BJ (cell line): ENCODE data around the gene SULF2. TPM values are rescaled to one million over a fixed set of nuclear protein-coding genes. Genes with fewer than 3 reads are reported as not detected.

ENCODE experiments used
- CTCF ChIA-PET: fragments of 350-600 bp; formaldehyde crosslinking; extraction: SDS; loops from one replicate; lab custom pipeline; 2021; ENCODE audit warnings: antibody characterized with exemption, inconsistent platforms; lab: Yijun Ruan, JAX
- POLR2A ChIA-PET: fragments of 300-600 bp; sonication (Branson Sonifier 250); formaldehyde crosslinking; extraction: SDS; loops from one replicate; lab custom pipeline; 2021; ENCODE audit warnings: antibody characterized with exemption; lab: Charles Lee
- DNase-seq: peaks from one replicate; pipeline ENCODE4 v3.0.0-alpha.2; 2011; ENCODE audit warnings: low read depth
- H3K27me3 ChIP-seq: 2 replicates; pipeline ENCODE4 v1.6.0; 2011; ENCODE audit warnings: low read length; ENCODE audit not compliant: control insufficient read depth, insufficient read depth
- H3K36me3 ChIP-seq: 2 replicates; pipeline ENCODE4 v1.5.1; 2011; ENCODE audit warnings: low read length; ENCODE audit not compliant: control insufficient read depth, insufficient read depth
- H3K4me3 ChIP-seq: 2 replicates; pipeline ENCODE4 v1.5.1; 2011; ENCODE audit warnings: low read depth, mild to moderate bottlenecking, control low read depth, low read length
- polyA plus RNA-seq: library from polyadenylated mRNA; depleted of rRNA; stranded (reverse); fragments of >200 nt; gene quantifications from 2 replicates; pipeline ENCODE4 v1.2.3, GENCODE V29; 2011
- TF ChIP-seq, protein P1 (sequence below): IDR thresholded peaks from 2 replicates; pipeline ENCODE4 v1.5.1; 2011; ENCODE audit warnings: low read depth, mild to moderate bottlenecking, control low read depth, inconsistent platforms, low read length, moderate library complexity; ENCODE audit not compliant: insufficient read depth

The SULF2 gene
- polyA plus RNA-seq, 1 experiment = 13.2 TPM

DNA sequence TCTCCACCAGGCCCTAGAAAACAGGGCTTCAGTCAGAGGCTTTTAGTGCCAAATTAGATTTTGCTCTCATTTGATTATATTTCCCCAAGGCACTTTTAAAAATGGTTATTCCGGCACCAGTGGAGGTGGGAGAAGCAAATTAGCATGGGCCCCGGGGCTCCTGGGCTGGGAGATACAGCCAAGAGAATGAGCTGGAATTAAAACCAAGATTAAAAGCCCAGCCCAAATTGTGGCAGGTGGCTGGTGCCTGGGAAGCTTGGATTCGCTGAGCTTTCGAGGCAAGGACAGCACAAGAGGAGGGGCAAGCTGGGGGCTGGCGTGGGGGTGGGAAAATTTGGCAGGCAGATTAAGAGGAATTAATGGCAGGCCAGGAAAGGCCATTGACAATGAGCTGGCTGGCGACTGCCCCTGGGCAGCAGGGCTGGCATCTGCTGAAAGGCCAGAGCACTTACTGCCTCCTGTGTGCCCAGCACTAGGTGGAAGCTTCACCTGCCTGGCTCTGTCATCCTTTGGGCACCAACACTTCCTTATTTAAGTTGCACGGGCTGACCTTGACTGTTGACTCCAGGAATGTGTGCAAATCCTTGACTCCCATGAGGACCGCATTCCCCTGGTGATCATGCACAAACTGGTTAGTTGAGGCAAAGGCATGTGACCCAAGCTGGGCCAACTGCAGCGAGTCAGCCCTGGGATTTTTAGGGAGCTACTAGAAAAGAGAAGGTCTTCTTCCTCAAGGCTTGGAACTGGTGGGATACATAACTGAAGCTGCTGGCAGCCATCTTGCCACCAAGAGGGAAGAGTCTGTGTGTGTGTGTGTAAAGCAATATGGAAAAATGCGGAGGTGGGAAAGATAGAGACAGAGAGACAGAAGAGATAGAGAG lies 76.1 kb downstream of the SULF2 start:
- Histone ChIP-seq H3K4me3 (no peak overlapping the region), H3K27me3 (peaks cover 8% of the 10 kb centered on the region), H3K36me3 (0 out of 2 replicates have a peak, but pooled peaks cover 2% of the 10 kb centered on the region)
- ChIA-PET CTCF (interaction anchor here (1.2 to 1.5 kb wide), 5 partner anchors 12 to 911 kb away, joined by 3 to 5 read pairs (median 3); no protein-coding TSS in a partner anchor), POLR2A (no interaction called here)
- TF ChIP-seq, protein P1, sequence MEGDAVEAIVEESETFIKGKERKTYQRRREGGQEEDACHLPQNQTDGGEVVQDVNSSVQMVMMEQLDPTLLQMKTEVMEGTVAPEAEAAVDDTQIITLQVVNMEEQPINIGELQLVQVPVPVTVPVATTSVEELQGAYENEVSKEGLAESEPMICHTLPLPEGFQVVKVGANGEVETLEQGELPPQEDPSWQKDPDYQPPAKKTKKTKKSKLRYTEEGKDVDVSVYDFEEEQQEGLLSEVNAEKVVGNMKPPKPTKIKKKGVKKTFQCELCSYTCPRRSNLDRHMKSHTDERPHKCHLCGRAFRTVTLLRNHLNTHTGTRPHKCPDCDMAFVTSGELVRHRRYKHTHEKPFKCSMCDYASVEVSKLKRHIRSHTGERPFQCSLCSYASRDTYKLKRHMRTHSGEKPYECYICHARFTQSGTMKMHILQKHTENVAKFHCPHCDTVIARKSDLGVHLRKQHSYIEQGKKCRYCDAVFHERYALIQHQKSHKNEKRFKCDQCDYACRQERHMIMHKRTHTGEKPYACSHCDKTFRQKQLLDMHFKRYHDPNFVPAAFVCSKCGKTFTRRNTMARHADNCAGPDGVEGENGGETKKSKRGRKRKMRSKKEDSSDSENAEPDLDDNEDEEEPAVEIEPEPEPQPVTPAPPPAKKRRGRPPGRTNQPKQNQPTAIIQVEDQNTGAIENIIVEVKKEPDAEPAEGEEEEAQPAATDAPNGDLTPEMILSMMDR = no peak
- no peak for DNase-seq

DNA sequence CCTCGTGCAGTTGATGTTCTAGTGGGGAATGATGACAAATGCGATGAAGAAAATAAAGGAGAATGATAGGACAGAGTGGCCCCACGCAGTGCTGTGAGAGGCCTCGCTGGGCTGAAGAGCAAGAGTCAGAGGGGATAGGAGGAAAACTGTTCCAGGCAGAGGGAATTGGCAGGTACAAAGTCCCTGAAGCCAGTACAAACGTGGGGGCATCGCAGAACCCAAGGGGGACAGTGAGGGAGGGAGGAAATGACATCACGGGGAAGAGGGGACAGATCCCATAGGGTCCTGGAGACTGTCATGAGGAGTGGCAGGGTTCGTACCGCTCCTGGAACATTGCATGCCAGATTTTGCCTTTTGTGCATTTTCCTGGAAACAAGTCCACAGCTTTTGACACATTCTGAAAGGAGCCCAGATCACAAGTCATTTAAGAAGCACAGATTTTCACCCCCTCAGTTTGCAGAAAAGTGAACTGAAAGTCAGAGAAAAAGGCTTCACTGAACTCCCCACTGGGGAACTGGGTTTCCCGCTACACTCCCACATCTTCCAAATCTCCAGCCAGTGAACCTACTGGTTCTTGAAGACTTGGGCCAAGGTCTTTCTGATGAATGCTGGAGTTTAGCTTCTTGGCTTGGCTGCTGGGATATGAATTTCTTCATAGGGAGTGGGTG lies 77.0 kb downstream of the SULF2 start:
- TF ChIP-seq, protein P1 = no peak
- ChIA-PET CTCF (interaction anchor here (1.4 to 1.5 kb wide), 2 partner anchors 45 to 912 kb away, joined by 3 to 5 read pairs; no protein-coding TSS in a partner anchor), POLR2A (no interaction called here)

DNA sequence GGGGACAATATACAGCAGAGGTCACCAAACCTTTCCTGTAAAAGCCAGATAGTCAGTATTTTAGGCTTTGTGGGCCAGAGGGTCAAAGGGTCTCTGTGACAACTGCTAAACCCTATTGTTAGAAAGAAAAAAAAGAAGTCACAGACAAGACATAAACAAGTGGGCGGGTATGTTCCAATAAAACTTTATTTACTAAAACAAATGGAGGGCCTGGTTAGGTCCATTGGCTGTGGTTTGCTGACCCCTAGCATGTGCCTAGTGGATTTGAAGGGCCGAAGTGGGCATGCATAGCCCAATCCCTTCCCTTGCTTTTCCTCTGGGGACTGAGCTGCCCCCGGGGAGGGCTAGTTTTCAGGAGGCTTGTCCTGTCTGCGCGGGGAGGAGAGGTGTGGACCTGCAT lies 78.9 kb downstream of the SULF2 start:
- Histone ChIP-seq H3K4me3 (no peak overlapping the region), H3K27me3 (peaks cover 6% of the 10 kb centered on the region), H3K36me3 (0 out of 2 replicates have a peak, but pooled peaks cover 2% of the 10 kb centered on the region)
- TF ChIP-seq, protein P1 = no peak
- ChIA-PET POLR2A (no interaction called here), CTCF (interaction anchor here (1.5 to 1.8 kb wide), 2 partner anchors 18 to 43 kb away, joined by 3 to 5 read pairs; no protein-coding TSS in a partner anchor)
- no peak for DNase-seq

More for the DNA sequence above, 77.0 kb downstream of the SULF2 start:
- H3K36me3 ChIP-seq = 0 out of 2 replicates have a peak, but pooled peaks cover 2% of the 10 kb centered on the region
- H3K4me3 ChIP-seq = no peak overlapping the region
- peaks cover 8% of the 10 kb centered on the region for H3K27me3 ChIP-seq
- no peak for DNase-seq

DNA sequence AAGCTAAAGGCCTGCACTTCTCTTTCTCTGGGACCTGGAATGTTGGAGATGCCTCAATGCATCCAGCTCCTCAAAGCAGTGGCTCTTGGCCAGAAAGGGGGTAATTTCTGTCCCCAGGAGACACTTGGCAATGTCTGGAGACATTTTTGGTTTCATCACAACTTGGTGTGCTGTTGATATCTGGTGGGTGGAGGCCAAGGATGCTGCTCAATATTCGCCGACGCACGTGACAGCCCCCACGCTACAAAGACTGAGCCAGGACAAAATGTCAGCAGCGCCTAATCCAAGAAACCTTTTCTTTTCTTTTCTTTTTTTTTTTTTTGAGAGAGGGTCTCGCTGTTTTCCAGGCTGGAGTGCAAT lies 79.8 kb downstream of the SULF2 start:
- 0 out of 2 replicates have a peak, but pooled peaks cover 2% of the 10 kb centered on the region for H3K36me3 ChIP-seq
- ChIA-PET POLR2A (no interaction called here), CTCF (interaction anchor here (0.8 to 2.0 kb wide), 4 partner anchors 19 to 79 kb away, joined by 4 to 9 read pairs (median 5); no protein-coding TSS in a partner anchor)
- TF ChIP-seq, protein P1 = no peak
- DNase-seq = no peak
- H3K27me3 ChIP-seq = peaks cover 4% of the 10 kb centered on the region
- no peak overlapping the region for H3K4me3 ChIP-seq
